Fibroblast of lung (primary cell): Measurements from ENCODE around the gene PTGIS. TPM values are rescaled to one million over a fixed set of nuclear protein-coding genes. Genes with fewer than 3 reads are reported as not detected.
A peak's percentile ranks its signal among the peaks of the same experiment; 100 is the strongest.

Source experiments
- DNase-seq, 2 donors: peaks; one replicate each; pipeline versions ENCODE4 v3.0.0 to v3.0.0-alpha.2; 2010; ENCODE audit warnings: low read depth in 2 of 2
- H2AFZ ChIP-seq: 2 replicates; pipeline ENCODE4 v1.5.1; 2012; ENCODE audit warnings: low read length, control low read depth, inconsistent platforms
- H3K27ac ChIP-seq: 2 replicates; pipeline ENCODE4 v1.5.1; 2011; ENCODE audit warnings: low read length, control low read depth; ENCODE audit not compliant: insufficient read depth
- H3K27me3 ChIP-seq: 2 replicates; pipeline ENCODE4 v1.5.1; 2011; ENCODE audit warnings: mild to moderate bottlenecking, low read length; ENCODE audit not compliant: control insufficient read depth, insufficient read depth
- H3K36me3 ChIP-seq: 2 replicates; pipeline ENCODE4 v1.5.1; 2011; ENCODE audit warnings: low read length; ENCODE audit not compliant: control insufficient read depth, insufficient read depth
- H3K4me1 ChIP-seq: 2 replicates; pipeline ENCODE4 v1.5.1; 2011; ENCODE audit warnings: low read length; ENCODE audit not compliant: control insufficient read depth, insufficient read depth; ENCODE audit errors: extremely low read depth
- H3K4me2 ChIP-seq: 2 replicates; pipeline ENCODE4 v1.5.1; 2011; ENCODE audit warnings: low read length, control low read depth; ENCODE audit not compliant: insufficient read depth; ENCODE audit errors: extremely low read depth
- H3K4me3 ChIP-seq, 4 experiments: fragments of 200-600 bp in 1 of 4; sonication (generic) in 1 of 4; replicated peaks in 1 of 4; 2 replicates each; pipeline ENCODE4 v1.5.1; 2011 to 2016; ENCODE audit warnings: low read length in 4 of 4, low read depth in 3 of 4, mild to moderate bottlenecking in 3 of 4, control low read depth in 2 of 4, inconsistent platforms in 1 of 4, mixed read lengths in 1 of 4; ENCODE audit not compliant: insufficient read depth in 1 of 4; ENCODE audit errors: control extremely low read depth in 1 of 4
- H3K79me2 ChIP-seq: 2 replicates; pipeline ENCODE4 v1.5.1; 2012; ENCODE audit warnings: mild to moderate bottlenecking, low read length, inconsistent platforms; ENCODE audit not compliant: control insufficient read depth, insufficient read depth
- H3K9ac ChIP-seq: 2 replicates; pipeline ENCODE4 v1.5.1; 2011; ENCODE audit warnings: mild to moderate bottlenecking, low read length, control low read depth; ENCODE audit not compliant: insufficient read depth
- H3K9me3 ChIP-seq: 2 replicates; pipeline ENCODE4 v1.5.1; 2012; ENCODE audit warnings: low read depth, low read length; ENCODE audit not compliant: control insufficient read depth, insufficient read depth
- H4K20me1 ChIP-seq: 2 replicates; pipeline ENCODE4 v1.5.1; 2011; ENCODE audit warnings: low read length; ENCODE audit not compliant: control insufficient read depth, insufficient read depth; ENCODE audit errors: extremely low read depth
- CTCF ChIP-seq, 2 donors: IDR thresholded peaks in 1 of 2; conservative IDR thresholded peaks in 1 of 2; 1 replicate in 1 of 2; 2 replicates in 1 of 2; pipeline ENCODE4 v1.5.1; 2011 to 2012; ENCODE audit warnings: low read length in 2 of 2, control low read depth in 1 of 2, inconsistent platforms in 1 of 2, low read depth in 1 of 2, mild to moderate bottlenecking in 1 of 2
- EZH2 ChIP-seq: IDR thresholded peaks from 2 replicates; pipeline ENCODE4 v1.5.1; 2012; ENCODE audit warnings: low read length, control low read depth, mild to moderate bottlenecking; ENCODE audit errors: missing control alignments
- polyA plus RNA-seq, 2 donors: library from polyadenylated mRNA; depleted of rRNA in 1 of 2; stranded (reverse) in 1 of 2; unstranded in 1 of 2; fragments of >200 nt; gene quantifications; 2 replicates each; pipeline ENCODE4 v1.2.1, GENCODE V29; 2011 to 2012; ENCODE audit warnings: missing spikeins in 1 of 2
- total RNA-seq: library from RNA; depleted of rRNA; stranded (reverse); fragments of >200 nt; gene quantifications from 2 replicates; pipeline ENCODE4 v1.2.1, GENCODE V29; 2014

The PTGIS gene
- total and polyA plus RNA-seq, 2 donors (not counting 1 experiment from before 2014, with no cell fraction given), result 6.8 to 41.5 TPM

- H3K36me3 ChIP-seq, result no peaks in the 10 kb centered on the region
- no peaks in the 10 kb centered on the region for H3K9me3 ChIP-seq
- H3K27ac ChIP-seq, result no peak overlapping the region
- DNase-seq, result no peak
- H3K4me2 ChIP-seq, result no peak overlapping the region
- H2AFZ ChIP-seq, result no peak overlapping the region
- H3K27me3 ChIP-seq, result no peaks in the 10 kb centered on the region
- no peaks in the 10 kb centered on the region for H4K20me1 ChIP-seq
- H3K4me3 ChIP-seq, result no peak overlapping the region
- TF ChIP-seq EZH2, result no peak
- no peak for TF ChIP-seq CTCF (conservative IDR thresholded peaks at IDR 0.05 in 1 of 2, IDR thresholded peaks at IDR 0.05 in 1 of 2; ENCODE audit: low read depth in 1 of 2, low read length in 2 of 2)
- H3K79me2 ChIP-seq, result no peaks in the 10 kb centered on the region
- peaks cover 16% of the 10 kb centered on the region for H3K4me1 ChIP-seq
- no peak overlapping the region for H3K9ac ChIP-seq
Observed at GRCh38 chr20:49589747-49590146, 21.8 kb upstream of the PTGIS start.

DNA sequence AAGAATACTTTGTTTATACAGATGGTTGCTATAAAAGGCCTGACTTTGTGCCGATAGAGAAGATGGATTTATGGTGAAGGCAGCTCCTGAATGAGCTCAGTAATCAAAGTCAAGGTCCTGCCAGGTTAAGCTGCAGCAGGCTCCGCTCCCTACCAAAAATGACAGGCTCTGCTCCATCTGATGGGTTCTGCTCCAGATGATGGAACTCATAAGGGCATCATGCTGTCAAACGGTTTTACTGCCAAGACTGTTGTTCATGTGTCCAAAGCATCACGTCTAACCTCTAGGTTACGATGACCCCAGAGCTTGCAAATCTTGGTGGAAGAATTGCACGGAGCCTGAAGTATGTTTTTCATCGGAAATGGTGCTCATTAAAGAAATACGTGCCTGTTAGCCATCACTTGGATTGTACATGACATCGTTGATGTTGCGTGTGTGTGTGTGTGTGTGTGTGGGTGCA, 19.2 kb upstream of the PTGIS start:
- TF ChIP-seq CTCF (conservative IDR thresholded peaks at IDR 0.05 in 1 of 2, IDR thresholded peaks at IDR 0.05 in 1 of 2; ENCODE audit: low read depth in 1 of 2, low read length in 2 of 2), result no peak
- no peak for TF ChIP-seq EZH2
- no peaks in the 10 kb centered on the region for H3K9me3 ChIP-seq
- H3K27me3 ChIP-seq, result no peaks in the 10 kb centered on the region
- no peak overlapping the region for H3K4me2 ChIP-seq
- peak in 1 of 2 donors; percentile 36 for DNase-seq
- no peak overlapping the region for H3K4me3 ChIP-seq
- H2AFZ ChIP-seq, result no peak overlapping the region
- no peaks in the 10 kb centered on the region for H3K79me2 ChIP-seq
- no peaks in the 10 kb centered on the region for H4K20me1 ChIP-seq
- H3K36me3 ChIP-seq, result no peaks in the 10 kb centered on the region
- peak overlapping the region; percentile 83 for H3K27ac ChIP-seq
- H3K4me1 ChIP-seq, result peaks cover 18% of the 10 kb centered on the region
- no peak overlapping the region for H3K9ac ChIP-seq

DNA sequence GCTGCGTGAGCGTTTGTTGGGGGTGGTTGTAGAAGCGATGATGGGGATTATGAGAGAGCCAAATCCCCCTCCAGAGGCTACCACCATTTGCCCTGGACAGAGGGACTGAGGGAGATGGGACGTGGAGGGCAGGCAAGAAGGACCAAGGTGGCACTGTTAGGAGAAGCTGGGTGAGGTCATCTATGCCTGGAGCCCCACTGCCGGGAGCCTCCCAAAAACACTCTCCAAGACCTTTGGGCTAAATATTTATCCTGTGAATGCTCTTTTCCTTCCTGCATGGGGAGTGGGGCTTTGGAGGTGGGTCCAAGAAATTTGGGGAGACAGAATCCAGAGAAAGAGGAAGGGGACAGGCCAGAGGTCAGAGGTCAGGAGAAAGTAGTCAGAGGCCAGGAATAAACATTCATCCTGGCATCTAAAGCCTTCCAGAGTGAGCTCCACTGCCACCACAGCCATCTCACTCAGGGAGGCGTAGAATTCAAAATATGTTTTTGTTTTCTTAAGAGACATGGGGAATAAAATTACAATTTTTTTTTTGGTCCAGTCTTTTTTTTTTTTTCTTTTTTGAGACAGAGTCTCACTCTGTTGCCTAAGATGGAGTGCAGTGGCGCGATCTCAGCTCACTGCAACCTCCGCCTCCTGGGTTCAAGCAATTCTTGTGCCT, 17.8 kb upstream of the PTGIS start:
- Histone ChIP-seq H3K9me3 (no peaks in the 10 kb centered on the region), H3K27ac (no peak overlapping the region), H2AFZ (no peak overlapping the region), H3K9ac (no peak overlapping the region), H4K20me1 (no peaks in the 10 kb centered on the region), H3K4me1 (peaks cover 21% of the 10 kb centered on the region), H3K4me2 (no peak overlapping the region), H3K79me2 (no peaks in the 10 kb centered on the region), H3K27me3 (no peaks in the 10 kb centered on the region), H3K36me3 (no peaks in the 10 kb centered on the region), H3K4me3 (no peak overlapping the region)
- TF ChIP-seq CTCF (conservative IDR thresholded peaks at IDR 0.05 in 1 of 2, IDR thresholded peaks at IDR 0.05 in 1 of 2; ENCODE audit: low read depth in 1 of 2, low read length in 2 of 2), result no peak
- TF ChIP-seq EZH2, result no peak
- no peak for DNase-seq
